Mesendoderm (in vitro differentiated cells): ENCODE results near the gene AIG1.

Experiments used
- DNase-seq: peaks from one replicate; pipeline ENCODE4 v3.0.0; 2013
- H2AK5ac ChIP-seq: 2 replicates; pipeline ENCODE4 v1.6.1; 2013; ENCODE audit warnings: low read length, inconsistent platforms
- H2BK120ac ChIP-seq: 2 replicates; pipeline ENCODE4 v1.6.1; 2013; ENCODE audit warnings: low read depth, mild to moderate bottlenecking, low read length, moderate library complexity, mixed read lengths
- H2BK15ac ChIP-seq: replicated peaks from 2 replicates; pipeline ENCODE4 v1.6.1; 2013; ENCODE audit warnings: low read depth, mild to moderate bottlenecking, moderate library complexity
- H2BK5ac ChIP-seq: 2 replicates; pipeline ENCODE4 v1.6.1; 2013; ENCODE audit warnings: low read length, inconsistent platforms
- H3K18ac ChIP-seq: 2 replicates; pipeline ENCODE4 v1.6.1; 2013; ENCODE audit warnings: mild to moderate bottlenecking, low read length, mixed read lengths
- H3K23ac ChIP-seq: one replicate; pipeline ENCODE4 v1.6.1; 2013; ENCODE audit warnings: low read length
- H3K27ac ChIP-seq: 2 replicates; pipeline ENCODE4 v1.5.1; 2013; ENCODE audit warnings: low read depth, mild to moderate bottlenecking, inconsistent platforms, low read length, moderate library complexity
- H3K27me3 ChIP-seq: 2 replicates; pipeline ENCODE4 v1.6.1; 2013; ENCODE audit warnings: low read length, control low read depth, mild to moderate bottlenecking, inconsistent platforms; ENCODE audit not compliant: insufficient read depth, poor library complexity
- H3K36me3 ChIP-seq: 2 replicates; pipeline ENCODE4 v1.6.1; 2013; ENCODE audit warnings: low read length, inconsistent platforms; ENCODE audit not compliant: control insufficient read depth, insufficient read depth
- H3K4ac ChIP-seq: one replicate; pipeline ENCODE4 v1.6.1; 2013; ENCODE audit warnings: low read depth, mild to moderate bottlenecking, low read length, moderate library complexity
- H3K4me1 ChIP-seq: 2 replicates; pipeline ENCODE4 v1.6.1; 2013; ENCODE audit warnings: low read depth, low read length, inconsistent platforms; ENCODE audit not compliant: control insufficient read depth
- H3K4me2 ChIP-seq: 2 replicates; pipeline ENCODE4 v1.6.1; 2013; ENCODE audit warnings: low read length
- H3K4me3 ChIP-seq: 2 replicates; pipeline ENCODE4 v1.5.1; 2013; ENCODE audit warnings: mild to moderate bottlenecking, low read length
- H3K56ac ChIP-seq: one replicate; pipeline ENCODE4 v1.6.1; 2013; ENCODE audit warnings: low read length
- H3K79me1 ChIP-seq: 2 replicates; pipeline ENCODE4 v1.6.1; 2013; ENCODE audit warnings: low read length, inconsistent platforms
- H3K79me2 ChIP-seq: 2 replicates; pipeline ENCODE4 v1.6.1; 2013; ENCODE audit warnings: mild to moderate bottlenecking, low read length; ENCODE audit not compliant: control insufficient read depth, insufficient read depth
- H3K9ac ChIP-seq: 2 replicates; pipeline ENCODE4 v1.6.1; 2013; ENCODE audit warnings: low read length, inconsistent platforms
- H4K5ac ChIP-seq: one replicate; pipeline ENCODE4 v1.6.1; 2013; ENCODE audit warnings: low read length
- H4K8ac ChIP-seq: one replicate; pipeline ENCODE4 v1.6.1; 2013; ENCODE audit warnings: low read depth, mild to moderate bottlenecking, control low read depth, low read length, moderate library complexity
- WGBS: extraction: QIAGEN DNeasy Blood & Tissue Kit; methylation state at CpG from one replicate; pipeline ENCODE4 v1.1.7; 2013; ENCODE audit warnings: low lambda C conversion rate, missing lambda C conversion rate; ENCODE audit not compliant: insufficient coverage; ENCODE audit errors: extremely low coverage; 5-methylcytosine and 5-hydroxymethylcytosine counted together

Gene AIG1

GRCh38 chr6:143087856-143088255, 27.2 kb downstream of the AIG1 start:
- H3K4me2 ChIP-seq = no peak overlapping the region
- no peak overlapping the region for H4K8ac ChIP-seq
- H3K23ac ChIP-seq = no peak overlapping the region
- H3K27me3 ChIP-seq = no peaks in the 10 kb centered on the region
- H3K56ac ChIP-seq = no peak overlapping the region
- no peaks in the 10 kb centered on the region for H3K79me1 ChIP-seq
- H3K4ac ChIP-seq = no peak overlapping the region
- no peak overlapping the region for H2AK5ac ChIP-seq
- no peaks in the 10 kb centered on the region for H3K79me2 ChIP-seq
- DNase-seq = no peak
- H4K5ac ChIP-seq = no peak overlapping the region
- H3K4me3 ChIP-seq = no peak overlapping the region
- WGBS = no CpG with 5 or more reads among the region's 2 CpGs
- H2BK5ac ChIP-seq = no peak overlapping the region
- H3K4me1 ChIP-seq = no peaks in the 10 kb centered on the region
- H3K27ac ChIP-seq = no peak overlapping the region
- no peak overlapping the region for H3K18ac ChIP-seq
- no peak overlapping the region for H2BK15ac ChIP-seq
- no peaks in the 10 kb centered on the region for H3K36me3 ChIP-seq
- no peak overlapping the region for H3K9ac ChIP-seq
- H2BK120ac ChIP-seq = no peak overlapping the region

GRCh38 chr6:143090314-143091044, 29.8 kb downstream of the AIG1 start:
- H2BK15ac ChIP-seq = no peak overlapping the region
- H3K4me3 ChIP-seq = no peak overlapping the region
- WGBS = no CpG with 5 or more reads among the region's 3 CpGs
- no peak overlapping the region for H2AK5ac ChIP-seq
- no peak overlapping the region for H2BK120ac ChIP-seq
- H3K4ac ChIP-seq = no peak overlapping the region
- H3K4me2 ChIP-seq = no peak overlapping the region
- H3K36me3 ChIP-seq = no peaks in the 10 kb centered on the region
- no peaks in the 10 kb centered on the region for H3K4me1 ChIP-seq
- no peaks in the 10 kb centered on the region for H3K79me1 ChIP-seq
- no peak for DNase-seq
- H3K27ac ChIP-seq = no peak overlapping the region
- H4K8ac ChIP-seq = no peak overlapping the region
- no peak overlapping the region for H3K9ac ChIP-seq
- H4K5ac ChIP-seq = no peak overlapping the region
- no peak overlapping the region for H3K23ac ChIP-seq
- H2BK5ac ChIP-seq = no peak overlapping the region
- H3K56ac ChIP-seq = no peak overlapping the region
- no peak overlapping the region for H3K18ac ChIP-seq
- H3K27me3 ChIP-seq = no peaks in the 10 kb centered on the region
- H3K79me2 ChIP-seq = no peaks in the 10 kb centered on the region

- WGBS = no CpG with 5 or more reads among the region's 2 CpGs
- no peak overlapping the region for H2BK5ac ChIP-seq
- H3K18ac ChIP-seq = no peak overlapping the region
- DNase-seq = no peak
- no peak overlapping the region for H4K8ac ChIP-seq
- no peak overlapping the region for H3K4me3 ChIP-seq
- H3K27me3 ChIP-seq = no peaks in the 10 kb centered on the region
- no peak overlapping the region for H3K9ac ChIP-seq
- no peak overlapping the region for H4K5ac ChIP-seq
- no peak overlapping the region for H3K4ac ChIP-seq
- H3K79me1 ChIP-seq = no peaks in the 10 kb centered on the region
- no peak overlapping the region for H2BK15ac ChIP-seq
- H2AK5ac ChIP-seq = no peak overlapping the region
- H3K27ac ChIP-seq = no peak overlapping the region
- H3K4me2 ChIP-seq = no peak overlapping the region
- H3K36me3 ChIP-seq = no peaks in the 10 kb centered on the region
- no peak overlapping the region for H3K23ac ChIP-seq
- H3K79me2 ChIP-seq = no peaks in the 10 kb centered on the region
- no peak overlapping the region for H2BK120ac ChIP-seq
- H3K56ac ChIP-seq = no peak overlapping the region
- no peaks in the 10 kb centered on the region for H3K4me1 ChIP-seq
Measured at GRCh38 chr6:143092768-143093167, 32.1 kb downstream of the AIG1 start.

DNA sequence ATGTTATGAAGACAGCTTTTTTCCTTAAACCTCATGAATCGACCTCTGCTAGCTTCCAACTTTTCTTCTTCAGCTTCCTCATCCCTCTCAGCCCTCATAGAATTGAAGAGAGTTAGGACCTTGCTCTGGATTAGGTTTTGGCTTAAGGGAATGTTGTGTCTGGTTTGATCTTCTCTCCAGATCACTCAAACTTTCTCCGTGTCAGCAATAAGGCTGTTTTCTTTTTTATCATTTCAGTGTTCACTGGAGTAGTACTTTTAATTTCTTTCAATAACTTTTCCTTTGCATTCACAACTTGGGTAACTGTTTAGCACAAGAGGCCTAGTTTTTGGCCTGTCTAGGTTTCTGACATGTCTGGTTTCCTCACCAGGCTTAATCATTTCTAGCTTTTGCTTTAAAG, 32.6 kb downstream of the AIG1 start:
- Histone ChIP-seq H2BK5ac (no peak overlapping the region), H3K27me3 (no peaks in the 10 kb centered on the region), H3K56ac (no peak overlapping the region), H4K5ac (no peak overlapping the region), H3K27ac (no peak overlapping the region), H2BK15ac (no peak overlapping the region), H4K8ac (no peak overlapping the region), H2BK120ac (no peak overlapping the region), H2AK5ac (no peak overlapping the region), H3K4me2 (no peak overlapping the region), H3K23ac (no peak overlapping the region), H3K4ac (no peak overlapping the region), H3K36me3 (no peaks in the 10 kb centered on the region), H3K79me2 (no peaks in the 10 kb centered on the region), H3K4me1 (no peaks in the 10 kb centered on the region), H3K9ac (no peak overlapping the region), H3K79me1 (no peaks in the 10 kb centered on the region), H3K4me3 (no peak overlapping the region), H3K18ac (no peak overlapping the region)
- no peak for DNase-seq
- no CpG with 5 or more reads among the region's 2 CpGs for WGBS

DNA sequence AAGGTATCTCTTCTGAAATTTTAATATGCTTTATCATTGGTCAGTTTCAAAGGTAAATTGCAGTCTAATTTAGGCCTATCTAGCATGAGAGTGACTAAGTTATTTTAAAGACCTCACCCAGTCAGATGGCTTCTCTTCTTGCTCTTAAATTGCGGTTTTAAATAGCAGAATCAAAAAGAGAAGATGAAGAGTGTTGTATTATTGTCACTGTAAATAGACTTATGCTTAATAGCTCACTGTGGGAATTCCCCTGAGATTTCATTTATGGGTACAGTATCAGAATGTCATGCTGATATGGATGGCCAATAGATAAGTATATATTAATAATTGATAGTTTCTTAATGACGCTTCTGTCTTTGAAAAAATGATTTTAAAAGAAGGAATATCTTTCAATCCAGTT, 35.7 kb downstream of the AIG1 start:
- no peak overlapping the region for H2BK5ac ChIP-seq
- no peak overlapping the region for H3K18ac ChIP-seq
- no CpG with 5 or more reads among the region's 2 CpGs for WGBS
- H3K4me3 ChIP-seq = no peak overlapping the region
- H3K4ac ChIP-seq = no peak overlapping the region
- no peak overlapping the region for H3K27ac ChIP-seq
- no peaks in the 10 kb centered on the region for H3K27me3 ChIP-seq
- H3K4me1 ChIP-seq = no peaks in the 10 kb centered on the region
- no peaks in the 10 kb centered on the region for H3K79me2 ChIP-seq
- no peaks in the 10 kb centered on the region for H3K79me1 ChIP-seq
- H2BK120ac ChIP-seq = no peak overlapping the region
- no peak overlapping the region for H3K4me2 ChIP-seq
- H4K5ac ChIP-seq = no peak overlapping the region
- H3K56ac ChIP-seq = no peak overlapping the region
- H3K23ac ChIP-seq = no peak overlapping the region
- H2BK15ac ChIP-seq = no peak overlapping the region
- no peaks in the 10 kb centered on the region for H3K36me3 ChIP-seq
- H2AK5ac ChIP-seq = no peak overlapping the region
- no peak overlapping the region for H3K9ac ChIP-seq
- no peak overlapping the region for H4K8ac ChIP-seq
- DNase-seq = no peak

GRCh38 chr6:143097224-143097795, 36.6 kb downstream of the AIG1 start:
- no peak overlapping the region for H2AK5ac ChIP-seq
- H3K4ac ChIP-seq = no peak overlapping the region
- no peak overlapping the region for H3K56ac ChIP-seq
- no peak overlapping the region for H3K18ac ChIP-seq
- WGBS = no CpG with 5 or more reads among the region's 6 CpGs
- H2BK15ac ChIP-seq = no peak overlapping the region
- H2BK5ac ChIP-seq = no peak overlapping the region
- H3K27ac ChIP-seq = no peak overlapping the region
- no peaks in the 10 kb centered on the region for H3K4me1 ChIP-seq
- H3K27me3 ChIP-seq = no peaks in the 10 kb centered on the region
- no peak overlapping the region for H3K9ac ChIP-seq
- no peak overlapping the region for H4K5ac ChIP-seq
- no peaks in the 10 kb centered on the region for H3K79me1 ChIP-seq
- H3K79me2 ChIP-seq = no peaks in the 10 kb centered on the region
- no peaks in the 10 kb centered on the region for H3K36me3 ChIP-seq
- DNase-seq = no peak
- no peak overlapping the region for H3K4me2 ChIP-seq
- H3K23ac ChIP-seq = no peak overlapping the region
- H2BK120ac ChIP-seq = no peak overlapping the region
- H3K4me3 ChIP-seq = no peak overlapping the region
- no peak overlapping the region for H4K8ac ChIP-seq
